Measurements from ENCODE around the gene TNFRSF1A. TPM values are rescaled to one million over a fixed set of nuclear protein-coding genes. Genes with fewer than 3 reads are reported as not detected.
A peak's percentile ranks its signal among the peaks of the same experiment; 100 is the strongest.

The TNFRSF1A gene
- total and polyA plus RNA-seq, 2 donors, result 56.1 to 223 TPM

GRCh38 chr12:6323340-6323994 lies 18.4 kb downstream of the TNFRSF1A start:
- no peaks in the 10 kb centered on the region for H3K36me3 ChIP-seq (ENCODE audit: insufficient read depth)
- WGBS, result 11% methylated on average over 14 of the region's 14 CpGs
- peak overlapping the region; percentile 11 for H3K4me3 ChIP-seq (ENCODE audit: low read depth, low read length)
- no peak for DNase-seq (ENCODE audit: extremely low spot score)
- no peaks in the 10 kb centered on the region for H3K4me1 ChIP-seq (ENCODE audit: insufficient read depth)
- peak overlapping the region; percentile 62 for H3K27ac ChIP-seq (ENCODE audit: low read depth)

- H3K4me1 ChIP-seq (ENCODE audit: insufficient read depth), result no peaks in the 10 kb centered on the region
- WGBS, result 41% methylated on average over 2 of the region's 2 CpGs
- H3K36me3 ChIP-seq (ENCODE audit: insufficient read depth), result no peaks in the 10 kb centered on the region
- peak overlapping the region; percentile 29 for H3K27ac ChIP-seq (ENCODE audit: low read depth)
- DNase-seq (ENCODE audit: extremely low spot score), result no peak
- no peak overlapping the region for H3K4me3 ChIP-seq (ENCODE audit: low read depth, low read length)
Observed at GRCh38 chr12:6322969-6323339, 18.9 kb downstream of the TNFRSF1A start.

- Histone ChIP-seq H3K4me1 (ENCODE audit: insufficient read depth) (no peaks in the 10 kb centered on the region), H3K36me3 (ENCODE audit: insufficient read depth) (no peaks in the 10 kb centered on the region), H3K4me3 (ENCODE audit: low read depth, low read length) (no peak overlapping the region), H3K27ac (ENCODE audit: low read depth) (no peak overlapping the region)
- 88% methylated on average over 4 of the region's 4 CpGs for WGBS
- no peak for DNase-seq (ENCODE audit: extremely low spot score)
Observed at GRCh38 chr12:6322352-6322751, 19.5 kb downstream of the TNFRSF1A start.

- no peak for DNase-seq (ENCODE audit: extremely low spot score)
- no peaks in the 10 kb centered on the region for H3K36me3 ChIP-seq (ENCODE audit: insufficient read depth)
- no peaks in the 10 kb centered on the region for H3K4me1 ChIP-seq (ENCODE audit: insufficient read depth)
- no peak overlapping the region for H3K4me3 ChIP-seq (ENCODE audit: low read depth, low read length)
- peak overlapping the region; percentile 14 for H3K27ac ChIP-seq (ENCODE audit: low read depth)
- WGBS, result 85% methylated on average over 6 of the region's 6 CpGs
Observed at GRCh38 chr12:6321905-6322304, 20.0 kb downstream of the TNFRSF1A start.

- 91% methylated on average over 4 of the region's 4 CpGs for WGBS
Observed at GRCh38 chr12:6319446-6319845, 22.4 kb downstream of the TNFRSF1A start.

GRCh38 chr12:6318440-6318879 lies 23.4 kb downstream of the TNFRSF1A start:
- no peak overlapping the region for H3K27ac ChIP-seq (ENCODE audit: low read depth)
- no peaks in the 10 kb centered on the region for H3K36me3 ChIP-seq (ENCODE audit: insufficient read depth)
- H3K4me3 ChIP-seq (ENCODE audit: low read depth, low read length), result no peak overlapping the region
- DNase-seq (ENCODE audit: extremely low spot score), result no peak
- 90% methylated on average over 16 of the region's 16 CpGs for WGBS
- no peaks in the 10 kb centered on the region for H3K4me1 ChIP-seq (ENCODE audit: insufficient read depth)

More at GRCh38 chr12:6319446-6319845, 22.4 kb downstream of the TNFRSF1A start:
- Histone ChIP-seq H3K36me3 (ENCODE audit: insufficient read depth) (no peaks in the 10 kb centered on the region), H3K4me3 (ENCODE audit: low read depth, low read length) (no peak overlapping the region), H3K27ac (ENCODE audit: low read depth) (no peak overlapping the region), H3K4me1 (ENCODE audit: insufficient read depth) (no peaks in the 10 kb centered on the region)
- no peak for DNase-seq (ENCODE audit: extremely low spot score)

GRCh38 chr12:6317693-6318439 lies 24.0 kb downstream of the TNFRSF1A start:
- no peak overlapping the region for H3K27ac ChIP-seq (ENCODE audit: low read depth)
- DNase-seq (ENCODE audit: extremely low spot score), result no peak
- 92% methylated on average over 21 of the region's 21 CpGs for WGBS
- no peaks in the 10 kb centered on the region for H3K36me3 ChIP-seq (ENCODE audit: insufficient read depth)
- H3K4me3 ChIP-seq (ENCODE audit: low read depth, low read length), result no peak overlapping the region
- H3K4me1 ChIP-seq (ENCODE audit: insufficient read depth), result no peaks in the 10 kb centered on the region

- H3K27ac ChIP-seq (ENCODE audit: low read depth), result no peak overlapping the region
- no peaks in the 10 kb centered on the region for H3K4me1 ChIP-seq (ENCODE audit: insufficient read depth)
- 83% methylated on average over 21 of the region's 21 CpGs for WGBS
- no peak overlapping the region for H3K4me3 ChIP-seq (ENCODE audit: low read depth, low read length)
- DNase-seq (ENCODE audit: extremely low spot score), result no peak
- H3K36me3 ChIP-seq (ENCODE audit: insufficient read depth), result no peaks in the 10 kb centered on the region
Observed at GRCh38 chr12:6316921-6317692, 24.8 kb downstream of the TNFRSF1A start.

- H3K4me3 ChIP-seq (ENCODE audit: low read depth, low read length), result no peak overlapping the region
- H3K4me1 ChIP-seq (ENCODE audit: insufficient read depth), result no peaks in the 10 kb centered on the region
- no peak for DNase-seq (ENCODE audit: extremely low spot score)
- no peaks in the 10 kb centered on the region for H3K36me3 ChIP-seq (ENCODE audit: insufficient read depth)
- no peak overlapping the region for H3K27ac ChIP-seq (ENCODE audit: low read depth)
- WGBS, result 93% methylated on average over 17 of the region's 17 CpGs
Observed at GRCh38 chr12:6315704-6316597, 25.9 kb downstream of the TNFRSF1A start.

- H3K36me3 ChIP-seq (ENCODE audit: insufficient read depth), result no peaks in the 10 kb centered on the region
- DNase-seq (ENCODE audit: extremely low spot score), result no peak
- H3K4me1 ChIP-seq (ENCODE audit: insufficient read depth), result no peaks in the 10 kb centered on the region
- no peak overlapping the region for H3K4me3 ChIP-seq (ENCODE audit: low read depth, low read length)
- no peak overlapping the region for H3K27ac ChIP-seq (ENCODE audit: low read depth)
- WGBS, result 95% methylated on average over 6 of the region's 6 CpGs
Observed at GRCh38 chr12:6315184-6315583, 26.7 kb downstream of the TNFRSF1A start.

- DNase-seq (ENCODE audit: extremely low spot score), result no peak
- Histone ChIP-seq H3K36me3 (ENCODE audit: insufficient read depth) (no peaks in the 10 kb centered on the region), H3K27ac (ENCODE audit: low read depth) (no peak overlapping the region), H3K4me1 (ENCODE audit: insufficient read depth) (no peaks in the 10 kb centered on the region), H3K4me3 (ENCODE audit: low read depth, low read length) (no peak overlapping the region)
- WGBS, result 78% methylated on average over 9 of the region's 9 CpGs
Observed at GRCh38 chr12:6314776-6315175, 27.1 kb downstream of the TNFRSF1A start.

- Histone ChIP-seq H3K4me3 (ENCODE audit: low read depth, low read length) (no peak overlapping the region), H3K27ac (ENCODE audit: low read depth) (peak overlapping the region; percentile 73), H3K36me3 (ENCODE audit: insufficient read depth) (no peaks in the 10 kb centered on the region), H3K4me1 (ENCODE audit: insufficient read depth) (no peaks in the 10 kb centered on the region)
- no peak for DNase-seq (ENCODE audit: extremely low spot score)
- 91% methylated on average over 14 of the region's 14 CpGs for WGBS
Observed at GRCh38 chr12:6313326-6313940, 28.4 kb downstream of the TNFRSF1A start.
